Superior temporal gyrus (tissue), 1 donor: ENCODE data around the gene KCP.

Source experiments
- DNase-seq: peaks from one replicate; pipeline ENCODE4 v3.0.0-alpha.2; 2016; ENCODE audit errors: extremely low spot score

The KCP gene

GRCh38 chr7:128858380-128859231, 51.9 kb downstream of the KCP start:
- no peak for DNase-seq

- no peak for DNase-seq
Measured at GRCh38 chr7:128856001-128856718, 54.3 kb downstream of the KCP start.

GRCh38 chr7:128855559-128855958, 55.0 kb downstream of the KCP start:
- no peak for DNase-seq

- DNase-seq, result no peak
Measured at GRCh38 chr7:128854396-128854795, 56.1 kb downstream of the KCP start.

- DNase-seq, result no peak
Measured at GRCh38 chr7:128853799-128854198, 56.7 kb downstream of the KCP start.

GRCh38 chr7:128852537-128853254, 57.8 kb downstream of the KCP start:
- no peak for DNase-seq

- DNase-seq, result no peak
Measured at GRCh38 chr7:128849804-128850490, 60.6 kb downstream of the KCP start.

GRCh38 chr7:128849156-128849515, 61.4 kb downstream of the KCP start:
- no peak for DNase-seq

GRCh38 chr7:128848289-128849155, 62.0 kb downstream of the KCP start:
- no peak for DNase-seq

GRCh38 chr7:128847721-128848211, 62.7 kb downstream of the KCP start:
- DNase-seq, result no peak

GRCh38 chr7:128846781-128847444, 63.6 kb downstream of the KCP start:
- no peak for DNase-seq

- no peak for DNase-seq
Measured at GRCh38 chr7:128845987-128846386, 64.5 kb downstream of the KCP start.

GRCh38 chr7:128845475-128845874, 65.0 kb downstream of the KCP start:
- no peak for DNase-seq

GRCh38 chr7:128844777-128845311, 65.7 kb downstream of the KCP start:
- DNase-seq, result no peak

GRCh38 chr7:128843938-128844621, 66.4 kb downstream of the KCP start:
- no peak for DNase-seq

- no peak for DNase-seq
Measured at GRCh38 chr7:128842674-128843641, 67.6 kb downstream of the KCP start.

GRCh38 chr7:128841921-128842673, 68.4 kb downstream of the KCP start:
- DNase-seq, result no peak
